Measurements from ENCODE around the gene ABCA5. TPM values are rescaled to one million over a fixed set of nuclear protein-coding genes. Genes with fewer than 3 reads are reported as not detected.
"Not testable (repeated sequence)": the region's sequence is repeated elsewhere in the genome, so short reads cannot be mapped to it uniquely, and the experiment has no call there.

ABCA5 gene
- total and polyA plus RNA-seq, 7 experiments from 2014 or later = 6.0 to 49.9 (median 34.5) TPM

GRCh38 chr17:69208640-69209039, 118.3 kb downstream of the ABCA5 start:
- intact Hi-C loops (cut with micrococcal nuclease) = no loop called here
- Histone ChIP-seq H3K27ac (ENCODE audit: low read depth, low read length) (no peak overlapping the region), H3K27me3 (ENCODE audit: control insufficient read depth in 2 of 2, insufficient read depth in 2 of 2, low read length in 2 of 2) (no peaks in the 10 kb centered on the region), H3K4me1 (ENCODE audit: control insufficient read depth in 2 of 2, insufficient read depth in 2 of 2, low read length in 2 of 2) (no peaks in the 10 kb centered on the region), H3K36me3 (ENCODE audit: control insufficient read depth in 2 of 3, insufficient read depth in 3 of 3, low read length in 3 of 3) (no peaks in the 10 kb centered on the region), H3K4me3 (ENCODE audit: low read length) (no peak overlapping the region), H3K9me3 (ENCODE audit: control insufficient read depth in 2 of 3, low read length in 3 of 3) (no peaks in the 10 kb centered on the region)
- H3K36me3 Mint-ChIP-seq = peaks cover 0 to 14% (median 10%) of the 10 kb centered on the region in 5 donors
- H3K27me3 Mint-ChIP-seq = no peaks in the 10 kb centered on the region
- H3K4me3 Mint-ChIP-seq = no peak overlapping the region
- ChIA-PET POLR2A (no interaction called here), CTCF (no interaction called here)
- peaks cover 0 to 2% (median 0%) of the 10 kb centered on the region in 7 donors for H3K4me1 Mint-ChIP-seq
- H3K9me3 Mint-ChIP-seq = peaks cover 0 to 5% (median 0%) of the 10 kb centered on the region in 11 donors
- ATAC-seq (no peak), DNase-seq (no peak)
- peak overlapping the region in 1 of 9 donors; percentile 39 for H3K27ac Mint-ChIP-seq

DNA sequence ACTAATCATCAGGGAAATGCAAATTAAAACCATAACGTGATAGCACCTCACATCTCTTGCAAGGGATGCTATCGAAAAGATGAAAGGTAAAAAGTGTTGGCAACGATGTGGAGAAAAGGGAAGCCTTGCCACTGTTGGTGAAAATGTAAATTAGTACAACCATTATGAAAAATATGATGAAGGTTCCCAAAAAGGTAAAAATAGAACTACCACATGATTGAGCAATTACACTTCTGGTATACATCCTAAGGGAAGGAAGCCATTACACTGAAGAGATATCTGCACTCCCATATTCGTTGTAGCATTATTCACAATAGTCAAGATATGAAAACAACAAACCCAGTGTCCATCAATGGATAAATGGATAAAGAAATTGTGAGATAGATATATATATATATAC, 119.8 kb downstream of the ABCA5 start:
- Mint-ChIP-seq H3K9me3 (peaks cover 0 to 3% (median 0%) of the 10 kb centered on the region in 11 donors), H3K27ac (no peak overlapping the region), H3K27me3 (peaks cover 0 to 3% (median 0%) of the 10 kb centered on the region in 5 donors), H3K4me1 (peaks cover 0 to 2% (median 0%) of the 10 kb centered on the region in 7 donors), H3K4me3 (no peak overlapping the region), H3K36me3 (peaks cover 0 to 4% (median 0%) of the 10 kb centered on the region in 5 donors)
- Histone ChIP-seq H3K9me3 (ENCODE audit: control insufficient read depth in 2 of 3, low read length in 3 of 3) (no peaks in the 10 kb centered on the region), H3K27ac (ENCODE audit: low read depth, low read length) (no peak overlapping the region), H3K4me1 (ENCODE audit: control insufficient read depth in 2 of 2, insufficient read depth in 2 of 2, low read length in 2 of 2) (no peaks in the 10 kb centered on the region), H3K4me3 (ENCODE audit: low read length) (no peak overlapping the region), H3K36me3 (ENCODE audit: control insufficient read depth in 2 of 3, insufficient read depth in 3 of 3, low read length in 3 of 3) (no peaks in the 10 kb centered on the region), H3K27me3 (ENCODE audit: control insufficient read depth in 2 of 2, insufficient read depth in 2 of 2, low read length in 2 of 2) (no peaks in the 10 kb centered on the region)
- ChIA-PET POLR2A (no interaction called here), CTCF (no interaction called here)
- intact Hi-C loops (cut with micrococcal nuclease) = no loop called here
- DNase-seq (no peak), ATAC-seq (no peak)

GRCh38 chr17:69198238-69198637, 128.7 kb downstream of the ABCA5 start:
- CTCF ChIA-PET = no interaction called here
- Mint-ChIP-seq H3K4me3 (no peak overlapping the region), H3K9me3 (peaks cover 0 to 4% (median 0%) of the 10 kb centered on the region in 11 donors), H3K4me1 (no peaks in the 10 kb centered on the region), H3K27me3 (peaks cover 0 to under 1% (median 0%) of the 10 kb centered on the region in 5 donors), H3K27ac (no peak overlapping the region), H3K36me3 (peaks cover 0 to 15% (median 5%) of the 10 kb centered on the region in 5 donors)
- Histone ChIP-seq H3K4me1 (ENCODE audit: control insufficient read depth in 2 of 2, insufficient read depth in 2 of 2, low read length in 2 of 2) (no peaks in the 10 kb centered on the region), H3K9me3 (ENCODE audit: control insufficient read depth in 2 of 3, low read length in 3 of 3) (no peaks in the 10 kb centered on the region), H3K27ac (ENCODE audit: low read depth, low read length) (no peak overlapping the region), H3K4me3 (ENCODE audit: low read length) (no peak overlapping the region), H3K27me3 (ENCODE audit: control insufficient read depth in 2 of 2, insufficient read depth in 2 of 2, low read length in 2 of 2) (no peaks in the 10 kb centered on the region), H3K36me3 (ENCODE audit: control insufficient read depth in 2 of 3, insufficient read depth in 3 of 3, low read length in 3 of 3) (no peaks in the 10 kb centered on the region)
- DNase-seq (no peak), ATAC-seq (no peak)
- POLR2A ChIA-PET = no interaction called here
- intact Hi-C loops (cut with micrococcal nuclease) = no loop called here

DNA sequence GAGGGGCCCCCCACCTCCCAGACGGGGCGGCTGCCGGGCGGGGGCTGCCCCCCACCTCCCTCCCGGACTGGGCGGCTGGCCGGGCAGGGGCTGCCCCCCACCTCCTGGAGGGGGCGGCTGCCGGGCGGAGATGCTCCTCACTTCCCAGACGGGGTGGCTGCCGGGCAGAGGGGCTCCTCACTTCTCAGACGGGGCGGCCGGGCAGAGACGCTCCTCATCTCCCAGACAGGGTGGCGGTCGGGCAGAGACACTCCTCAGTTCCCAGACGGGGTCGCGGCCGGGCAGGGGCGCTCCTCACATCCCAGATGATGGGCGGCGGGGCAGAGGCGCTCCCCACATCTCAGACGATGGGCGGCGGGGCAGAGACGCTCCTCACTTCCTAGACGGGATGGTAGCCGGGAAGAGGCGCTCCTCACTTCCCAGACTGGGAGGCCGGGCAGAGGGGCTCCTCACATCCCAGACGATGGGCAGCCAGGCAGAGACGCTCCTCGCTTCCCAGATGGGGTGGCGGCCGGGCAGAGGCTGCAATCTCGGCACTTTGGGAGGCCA, 130.8 kb downstream of the ABCA5 start:
- H3K27ac Mint-ChIP-seq; POLR2A ChIA-PET; H3K27me3 ChIP-seq (ENCODE audit: control insufficient read depth in 2 of 2, insufficient read depth in 2 of 2, low read length in 2 of 2); H3K4me3 Mint-ChIP-seq; H3K9me3 Mint-ChIP-seq; DNase-seq; H3K36me3 ChIP-seq (ENCODE audit: control insufficient read depth in 2 of 3, insufficient read depth in 3 of 3, low read length in 3 of 3); H3K9me3 ChIP-seq (ENCODE audit: control insufficient read depth in 2 of 3, low read length in 3 of 3); H3K27me3 Mint-ChIP-seq; H3K4me3 ChIP-seq (ENCODE audit: low read length); ATAC-seq; H3K4me1 ChIP-seq (ENCODE audit: control insufficient read depth in 2 of 2, insufficient read depth in 2 of 2, low read length in 2 of 2); intact Hi-C loops (cut with micrococcal nuclease); CTCF ChIA-PET; H3K27ac ChIP-seq (ENCODE audit: low read depth, low read length); H3K4me1 Mint-ChIP-seq: not testable (repeated sequence)
- peaks cover 0 to 25% (median 5%) of the 10 kb centered on the region in 5 donors for H3K36me3 Mint-ChIP-seq

Other genes starting within 250 kb of the ABCA5 start
- 1 to 10 TPM in 2 of 5 experiments, under 1 TPM in 3; 0.24 to 1.1 (median 0.93) TPM for gene ABCA6, start 185.2 kb downstream of the ABCA5 start, total RNA-seq
- gene ABCA6, start 185.2 kb downstream of the ABCA5 start, polyA plus RNA-seq = not detected
- 1 to 10 TPM in 3 of 5 experiments, under 1 TPM in 2; 0.80 to 3.9 (median 1.8) TPM for gene ABCA10, start 98.3 kb downstream of the ABCA5 start, total RNA-seq
- gene ABCA10, start 98.3 kb downstream of the ABCA5 start, polyA plus RNA-seq = not detected
- gene MAP2K6, start 87.6 kb upstream of the ABCA5 start, total RNA-seq = 10 to 100 TPM in 4 of 5 experiments, 1 to 10 TPM in 1; 7.6 to 21.4 (median 18.3) TPM
- gene MAP2K6, start 87.6 kb upstream of the ABCA5 start, polyA plus RNA-seq = 10 to 100 TPM; 14.9 to 21.3 TPM